Parathyroid adenoma (tissue), 2 donors: ENCODE measurements around the gene SUMF1.

ENCODE experiments used
- H2AFZ ChIP-seq: fragments of 300-600 bp; sonication (generic); one replicate; pipeline ENCODE4 v1.7.0; 2017; ENCODE audit warnings: antibody characterized with exemption, mild to moderate bottlenecking
- H3K27ac ChIP-seq: fragments of 300-600 bp; sonication (generic); one replicate; pipeline ENCODE4 v1.7.0; 2017
- H3K27me3 ChIP-seq: fragments of 300-600 bp; sonication (generic); one replicate; pipeline ENCODE4 v1.7.0; 2017; ENCODE audit warnings: low read length; ENCODE audit not compliant: control insufficient read depth, insufficient read depth
- H3K36me3 ChIP-seq: fragments of 300-600 bp; sonication (generic); one replicate; pipeline ENCODE4 v1.7.0; 2017; ENCODE audit warnings: low read length; ENCODE audit not compliant: control insufficient read depth, insufficient read depth
- H3K4me1 ChIP-seq: fragments of 300-600 bp; sonication (generic); one replicate; pipeline ENCODE4 v1.7.0; 2017; ENCODE audit warnings: control low read depth
- H3K4me2 ChIP-seq: fragments of 300-600 bp; sonication (generic); one replicate; pipeline ENCODE4 v1.7.0; 2017; ENCODE audit warnings: low read length
- H3K4me3 ChIP-seq: fragments of 300-600 bp; sonication (generic); one replicate; pipeline ENCODE4 v1.7.0; 2017; ENCODE audit warnings: low read depth, low read length
- H3K79me2 ChIP-seq: fragments of 300-600 bp; sonication (generic); one replicate; pipeline ENCODE4 v1.7.0; 2017; ENCODE audit warnings: control low read depth
- H3K9ac ChIP-seq: fragments of 300-600 bp; sonication (generic); one replicate; pipeline ENCODE4 v1.7.0; 2017; ENCODE audit warnings: mild to moderate bottlenecking
- H3K9me3 ChIP-seq: fragments of 300-600 bp; sonication (generic); one replicate; pipeline ENCODE4 v1.7.0; 2017; ENCODE audit warnings: low read length; ENCODE audit not compliant: control insufficient read depth
- CTCF ChIP-seq: fragments of 300-600 bp; sonication (generic); IDR thresholded peaks from one replicate; pipeline ENCODE4 v1.7.0; 2017; ENCODE audit warnings: antibody characterized with exemption, mild to moderate bottlenecking
- donor health status: primary hyperparathyroidism.

Gene SUMF1

GRCh38 chr3:4508048-4508981 is 41.2 kb upstream of the SUMF1 start:
- H3K36me3 ChIP-seq, result no peaks in the 10 kb centered on the region
- no peak overlapping the region for H3K4me3 ChIP-seq
- H2AFZ ChIP-seq, result no peak overlapping the region
- H3K9me3 ChIP-seq, result no peaks in the 10 kb centered on the region
- H3K27me3 ChIP-seq, result no peaks in the 10 kb centered on the region
- no peak overlapping the region for H3K27ac ChIP-seq
- H3K79me2 ChIP-seq, result peaks cover 43% of the 10 kb centered on the region
- H3K4me1 ChIP-seq, result peaks cover 31% of the 10 kb centered on the region
- no peak overlapping the region for H3K9ac ChIP-seq
- no peak for TF ChIP-seq CTCF
- H3K4me2 ChIP-seq, result no peak overlapping the region

- Histone ChIP-seq H3K9ac (no peak overlapping the region), H3K9me3 (no peaks in the 10 kb centered on the region), H3K27me3 (no peaks in the 10 kb centered on the region), H2AFZ (no peak overlapping the region), H3K4me3 (peak overlapping the region; percentile 38), H3K79me2 (peaks cover 43% of the 10 kb centered on the region), H3K27ac (peak overlapping the region; percentile 93), H3K4me2 (peak overlapping the region; percentile 55), H3K4me1 (peaks cover 42% of the 10 kb centered on the region), H3K36me3 (no peaks in the 10 kb centered on the region)
- TF ChIP-seq CTCF, result no peak
Measured at GRCh38 chr3:4507024-4507596, 40.0 kb upstream of the SUMF1 start.

- Histone ChIP-seq H3K27ac (peak overlapping the region; percentile 93), H3K4me1 (peaks cover 43% of the 10 kb centered on the region), H3K27me3 (no peaks in the 10 kb centered on the region), H3K36me3 (no peaks in the 10 kb centered on the region), H3K4me3 (peak overlapping the region; percentile 38), H3K9me3 (no peaks in the 10 kb centered on the region), H3K79me2 (peaks cover 39% of the 10 kb centered on the region), H3K4me2 (peak overlapping the region; percentile 55), H3K9ac (no peak overlapping the region), H2AFZ (no peak overlapping the region)
- TF ChIP-seq CTCF, result no peak
Measured at GRCh38 chr3:4506559-4507023, 39.5 kb upstream of the SUMF1 start.

- peak overlapping the region; percentile 93 for H3K27ac ChIP-seq
- H3K79me2 ChIP-seq, result peaks cover 35% of the 10 kb centered on the region
- no peak overlapping the region for H3K9ac ChIP-seq
- no peak overlapping the region for H2AFZ ChIP-seq
- TF ChIP-seq CTCF, result no peak
- H3K4me2 ChIP-seq, result peak overlapping the region; percentile 82
- no peaks in the 10 kb centered on the region for H3K9me3 ChIP-seq
- H3K27me3 ChIP-seq, result no peaks in the 10 kb centered on the region
- peak overlapping the region; percentile 38 for H3K4me3 ChIP-seq
- H3K4me1 ChIP-seq, result peaks cover 48% of the 10 kb centered on the region
- H3K36me3 ChIP-seq, result no peaks in the 10 kb centered on the region
Measured at GRCh38 chr3:4505688-4506558, 38.9 kb upstream of the SUMF1 start.
